CD4-positive, alpha-beta memory T cell (primary cell): Measurements from ENCODE around the gene ENPP1. TPM values are rescaled to one million over a fixed set of nuclear protein-coding genes. Genes with fewer than 3 reads are reported as not detected.
"Not testable (repeated sequence)": the region's sequence is repeated elsewhere in the genome, so short reads cannot be mapped to it uniquely, and the experiment has no call there.

Experiments
- CTCF ChIA-PET: fragments of 350-600 bp; sonication (Branson Sonifier 250); formaldehyde crosslinking; loops from one replicate; lab custom pipeline; 2021; ENCODE audit warnings: inconsistent platforms; ENCODE audit not compliant: partially characterized antibody; lab: Charles Lee
- POLR2A ChIA-PET: fragments of 350-600 bp; sonication (Branson Sonifier 250); formaldehyde crosslinking; loops from one replicate; lab custom pipeline; 2021; ENCODE audit not compliant: partially characterized antibody; lab: Charles Lee
- DNase-seq, 5 donors: peaks; one replicate each; pipeline versions ENCODE4 v3.0.0 to v3.0.0-alpha.2; 2020 to 2022; ENCODE audit warnings: mixed read lengths in 1 of 5
- H3K27ac ChIP-seq: one replicate; pipeline ENCODE4 v1.7.0; 2013; ENCODE audit warnings: low read depth, low read length
- H3K27me3 ChIP-seq: 2 replicates; pipeline ENCODE4 v1.7.0; 2013; ENCODE audit warnings: mild to moderate bottlenecking, low read length, moderate library complexity; ENCODE audit not compliant: insufficient read depth
- H3K36me3 ChIP-seq: 2 replicates; pipeline ENCODE4 v1.7.0; 2013; ENCODE audit warnings: mild to moderate bottlenecking, low read length, moderate library complexity; ENCODE audit not compliant: insufficient read depth
- H3K4me1 ChIP-seq: 2 replicates; pipeline ENCODE4 v1.7.0; 2013; ENCODE audit warnings: mild to moderate bottlenecking, low read length, moderate library complexity; ENCODE audit not compliant: insufficient read depth
- H3K4me3 ChIP-seq, 2 donors: one replicate each; pipeline ENCODE4 v1.7.0; 2013; ENCODE audit warnings: low read length in 2 of 2, mild to moderate bottlenecking in 1 of 2
- H3K9me3 ChIP-seq, 2 donors: one replicate each; pipeline ENCODE4 v1.7.0; 2013; ENCODE audit warnings: low read length in 2 of 2, control low read depth in 1 of 2; ENCODE audit not compliant: control insufficient read depth in 1 of 2
- H3K27ac Mint-ChIP-seq, 7 donors: one replicate each; pipeline ENCODE4 v1.8.0; 2020 to 2021; ENCODE audit warnings: mixed read lengths in 7 of 7, mild to moderate bottlenecking in 6 of 7, inconsistent platforms in 3 of 7, moderate library complexity in 3 of 7
- H3K27me3 Mint-ChIP-seq, 2 donors: one replicate each; pipeline ENCODE4 v1.8.0; 2020 to 2021; ENCODE audit warnings: mixed read lengths in 2 of 2
- H3K36me3 Mint-ChIP-seq, 2 donors: one replicate each; pipeline ENCODE4 v1.8.0; 2020 to 2021; ENCODE audit warnings: mixed read lengths in 2 of 2, inconsistent platforms in 1 of 2, mild to moderate bottlenecking in 1 of 2
- H3K4me1 Mint-ChIP-seq, 4 donors: one replicate each; pipeline ENCODE4 v1.8.0; 2020 to 2021; ENCODE audit warnings: mixed read lengths in 4 of 4, mild to moderate bottlenecking in 1 of 4
- H3K4me3 Mint-ChIP-seq, 8 donors: one replicate each; pipeline ENCODE4 v1.8.0; 2020 to 2021; ENCODE audit warnings: mixed read lengths in 8 of 8, mild to moderate bottlenecking in 7 of 8, moderate library complexity in 6 of 8, inconsistent platforms in 3 of 8
- H3K9me3 Mint-ChIP-seq, 8 donors: one replicate each; pipeline ENCODE4 v1.8.0; 2020 to 2021; ENCODE audit warnings: mixed read lengths in 8 of 8, mild to moderate bottlenecking in 5 of 8, inconsistent platforms in 3 of 8, moderate library complexity in 1 of 8
- intact Hi-C: fragments of 100-400 bp; cut with micrococcal nuclease; formaldehyde crosslinking; loops from one replicate; pipeline ENCODE4 v1.15.1; 2023
- polyA plus RNA-seq, 2 donors: library from polyadenylated mRNA; unstranded; fragments of 300-500 nt; fragmentation: Illumina TruSeq; gene quantifications; one replicate each; pipeline ENCODE4 v1.2.3, GENCODE V29; 2021
- total RNA-seq, 2 experiments: library from RNA; stranded (reverse); gene quantifications; one replicate each; pipeline ENCODE4 v1.2.3, GENCODE V29; 2021

ENPP1 gene
- total and polyA plus RNA-seq, 4 experiments from 2014 or later: 0.03 to 0.52 (median 0.11) TPM; not detected in 1

DNA sequence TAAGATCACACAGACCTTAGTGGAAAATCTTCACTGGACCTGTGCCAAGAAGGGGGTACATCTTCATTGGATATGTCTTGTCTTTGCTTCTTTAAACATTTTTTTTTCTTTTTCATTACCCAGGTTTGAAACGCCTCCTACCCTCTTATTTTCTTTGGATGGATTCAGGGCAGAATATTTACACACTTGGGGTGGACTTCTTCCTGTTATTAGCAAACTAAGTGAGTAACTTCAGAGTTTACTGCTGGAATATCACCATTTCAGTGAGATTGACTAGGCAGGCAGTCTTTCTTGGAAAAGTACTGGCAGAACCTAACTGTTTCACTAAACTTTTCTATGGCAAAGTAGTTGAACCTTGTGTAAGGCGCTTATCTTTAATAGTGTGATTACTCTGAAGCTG lies 47.0 kb downstream of the ENPP1 start:
- no peak for DNase-seq
- H3K4me1 ChIP-seq: no peaks in the 10 kb centered on the region
- Mint-ChIP-seq H3K4me1 (no peaks in the 10 kb centered on the region), H3K27me3 (peaks cover 0 to 2% of the 10 kb centered on the region in 2 donors), H3K36me3 (no peaks in the 10 kb centered on the region), H3K27ac (no peak overlapping the region), H3K4me3 (no peak overlapping the region), H3K9me3 (peaks cover 0 to 2% (median 0%) of the 10 kb centered on the region in 8 donors)
- intact Hi-C loops: no loop called here
- H3K4me3 ChIP-seq: no peak overlapping the region
- POLR2A ChIA-PET: no interaction called here
- H3K36me3 ChIP-seq: no peaks in the 10 kb centered on the region
- no peaks in the 10 kb centered on the region for H3K9me3 ChIP-seq
- H3K27ac ChIP-seq: no peak overlapping the region
- H3K27me3 ChIP-seq: no peaks in the 10 kb centered on the region
- CTCF ChIA-PET: no interaction called here

DNA sequence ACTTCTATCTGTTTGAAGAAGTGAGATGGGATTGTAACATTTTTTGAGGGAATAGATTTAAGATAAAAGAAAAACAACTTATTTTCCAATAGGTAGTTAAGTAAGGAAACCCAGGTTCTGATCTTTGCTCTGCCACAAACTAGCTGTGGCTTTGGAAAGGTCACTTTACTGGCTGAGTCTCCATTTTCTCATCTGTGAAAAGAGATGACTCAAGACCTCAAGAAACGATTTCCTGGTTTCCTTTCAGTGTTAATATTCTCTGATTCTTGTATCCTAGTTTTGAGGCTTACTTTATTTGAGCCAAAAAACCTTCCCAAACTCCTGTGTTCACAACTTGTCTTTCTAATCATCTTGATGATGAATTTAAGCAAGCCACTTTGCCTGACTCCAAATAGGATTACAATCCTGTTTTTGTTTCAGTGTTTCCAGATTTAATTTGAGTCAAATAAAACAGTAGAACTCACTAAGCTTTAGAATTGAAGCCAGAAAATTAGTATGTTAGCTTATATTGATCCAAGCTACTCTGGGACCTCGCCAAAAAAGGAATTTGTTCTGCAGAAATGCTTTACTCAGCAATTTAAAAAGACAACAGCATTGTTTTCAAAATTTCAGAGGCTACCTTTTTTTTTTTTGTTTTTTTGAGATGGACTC lies 51.1 kb downstream of the ENPP1 start:
- no peaks in the 10 kb centered on the region for H3K9me3 Mint-ChIP-seq
- H3K27ac ChIP-seq: no peak overlapping the region
- no peaks in the 10 kb centered on the region for H3K9me3 ChIP-seq
- ChIA-PET CTCF (no interaction called here), POLR2A (no interaction called here)
- no peaks in the 10 kb centered on the region for H3K4me1 ChIP-seq
- intact Hi-C loops: no loop called here
- no peaks in the 10 kb centered on the region for H3K36me3 ChIP-seq
- peaks cover 0 to 4% of the 10 kb centered on the region in 2 donors for H3K27me3 Mint-ChIP-seq
- no peaks in the 10 kb centered on the region for H3K4me1 Mint-ChIP-seq
- no peaks in the 10 kb centered on the region for H3K36me3 Mint-ChIP-seq
- no peaks in the 10 kb centered on the region for H3K27me3 ChIP-seq
- no peak for DNase-seq
- H3K4me3 ChIP-seq: no peak overlapping the region
- no peak overlapping the region for H3K4me3 Mint-ChIP-seq
- H3K27ac Mint-ChIP-seq: no peak overlapping the region

- intact Hi-C loops, H3K4me3 Mint-ChIP-seq, H3K9me3 Mint-ChIP-seq: not testable (repeated sequence)
Measured at GRCh38 chr6:131859658-131860057, 51.8 kb downstream of the ENPP1 start.

DNA sequence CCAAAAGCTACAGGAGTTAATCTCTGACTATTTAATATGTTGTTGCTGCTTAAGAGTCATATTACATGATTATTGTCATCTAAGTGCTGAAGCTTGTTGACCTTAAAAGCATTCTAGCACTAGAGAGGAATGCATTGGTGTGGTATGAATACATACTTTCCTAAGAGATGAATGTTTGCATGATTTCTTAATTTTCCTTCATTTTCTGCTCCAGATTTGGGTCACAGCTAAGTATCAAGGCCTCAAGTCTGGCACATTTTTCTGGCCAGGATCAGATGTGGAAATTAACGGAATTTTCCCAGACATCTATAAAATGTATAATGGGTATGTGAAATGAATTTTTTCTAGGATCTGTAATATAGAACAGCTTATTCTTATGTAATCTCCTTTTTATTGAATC lies 53.6 kb downstream of the ENPP1 start:
- Mint-ChIP-seq H3K27me3 (peaks cover 0 to 4% of the 10 kb centered on the region in 2 donors), H3K9me3 (no peaks in the 10 kb centered on the region), H3K4me3 (no peak overlapping the region), H3K36me3 (no peaks in the 10 kb centered on the region), H3K4me1 (no peaks in the 10 kb centered on the region), H3K27ac (no peak overlapping the region)
- H3K4me3 ChIP-seq: no peak overlapping the region
- H3K27ac ChIP-seq: no peak overlapping the region
- intact Hi-C loops: no loop called here
- H3K9me3 ChIP-seq: no peaks in the 10 kb centered on the region
- no peaks in the 10 kb centered on the region for H3K27me3 ChIP-seq
- DNase-seq: no peak
- H3K4me1 ChIP-seq: no peaks in the 10 kb centered on the region
- CTCF ChIA-PET: no interaction called here
- H3K36me3 ChIP-seq: no peaks in the 10 kb centered on the region
- POLR2A ChIA-PET: no interaction called here

More at GRCh38 chr6:131859658-131860057, 51.8 kb downstream of the ENPP1 start:
- H3K9me3 ChIP-seq, CTCF ChIA-PET, H3K36me3 Mint-ChIP-seq, POLR2A ChIA-PET, H3K4me1 ChIP-seq, H3K27ac ChIP-seq, H3K36me3 ChIP-seq, H3K4me1 Mint-ChIP-seq, H3K27me3 ChIP-seq, DNase-seq, H3K4me3 ChIP-seq, H3K27me3 Mint-ChIP-seq, H3K27ac Mint-ChIP-seq: not testable (repeated sequence)

- peaks cover 0 to 4% of the 10 kb centered on the region in 2 donors for H3K27me3 Mint-ChIP-seq
Measured at GRCh38 chr6:131862476-131862875, 54.7 kb downstream of the ENPP1 start.

DNA sequence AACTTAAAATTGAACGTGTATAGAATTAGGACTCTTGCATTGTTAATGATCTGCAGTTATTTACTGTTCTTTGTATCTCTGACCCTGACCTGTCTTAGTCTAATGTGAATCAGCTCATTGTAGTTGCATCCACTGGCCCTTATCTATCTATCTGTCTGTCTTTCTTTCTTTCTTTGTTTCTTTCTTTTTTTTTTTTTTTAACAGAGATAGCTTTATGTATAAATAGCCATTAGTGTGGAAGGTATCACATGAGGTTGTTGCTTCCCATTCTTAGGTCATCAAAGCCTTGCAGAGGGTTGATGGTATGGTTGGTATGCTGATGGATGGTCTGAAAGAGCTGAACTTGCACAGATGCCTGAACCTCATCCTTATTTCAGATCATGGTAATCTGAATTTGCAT lies 59.9 kb downstream of the ENPP1 start:
- Histone ChIP-seq H3K36me3 (no peaks in the 10 kb centered on the region), H3K27ac (no peak overlapping the region), H3K4me1 (no peaks in the 10 kb centered on the region), H3K27me3 (no peaks in the 10 kb centered on the region), H3K4me3 (no peak overlapping the region), H3K9me3 (no peaks in the 10 kb centered on the region)
- CTCF ChIA-PET: interaction anchor here (0.8 to 1.0 kb wide), 2 partner anchors 42 to 47 kb away, joined by 5 to 7 read pairs; no protein-coding TSS in a partner anchor
- POLR2A ChIA-PET: no interaction called here
- no peaks in the 10 kb centered on the region for H3K36me3 Mint-ChIP-seq
- no peaks in the 10 kb centered on the region for H3K9me3 Mint-ChIP-seq
- H3K27me3 Mint-ChIP-seq: peaks cover 0 to 3% of the 10 kb centered on the region in 2 donors
- no peak for DNase-seq
- intact Hi-C loops: no loop called here
- no peak overlapping the region for H3K27ac Mint-ChIP-seq
- H3K4me1 Mint-ChIP-seq: no peaks in the 10 kb centered on the region
- no peak overlapping the region for H3K4me3 Mint-ChIP-seq

More at GRCh38 chr6:131862476-131862875, 54.7 kb downstream of the ENPP1 start:
- Histone ChIP-seq H3K4me1 (no peaks in the 10 kb centered on the region), H3K36me3 (no peaks in the 10 kb centered on the region), H3K9me3 (no peaks in the 10 kb centered on the region), H3K27me3 (no peaks in the 10 kb centered on the region), H3K27ac (no peak overlapping the region), H3K4me3 (no peak overlapping the region)
- Mint-ChIP-seq H3K36me3 (no peaks in the 10 kb centered on the region), H3K27ac (no peak overlapping the region), H3K4me3 (no peak overlapping the region), H3K4me1 (no peaks in the 10 kb centered on the region), H3K9me3 (no peaks in the 10 kb centered on the region)
- ChIA-PET CTCF (no interaction called here), POLR2A (no interaction called here)
- intact Hi-C loops: no loop called here
- DNase-seq: no peak

- H3K9me3 Mint-ChIP-seq: no peaks in the 10 kb centered on the region
- Histone ChIP-seq H3K36me3 (no peaks in the 10 kb centered on the region), H3K27ac (no peak overlapping the region), H3K4me3 (no peak overlapping the region), H3K4me1 (no peaks in the 10 kb centered on the region), H3K9me3 (no peaks in the 10 kb centered on the region), H3K27me3 (no peaks in the 10 kb centered on the region)
- no peak for DNase-seq
- no peaks in the 10 kb centered on the region for H3K36me3 Mint-ChIP-seq
- POLR2A ChIA-PET: no interaction called here
- no peak overlapping the region for H3K4me3 Mint-ChIP-seq
- intact Hi-C loops: no loop called here
- H3K27ac Mint-ChIP-seq: no peak overlapping the region
- CTCF ChIA-PET: interaction anchor here (1.0 kb wide), 1 partner anchor 41 kb away, joined by 7 read pairs; no protein-coding TSS in a partner anchor
- H3K4me1 Mint-ChIP-seq: no peaks in the 10 kb centered on the region
- H3K27me3 Mint-ChIP-seq: peaks cover 0 to 3% of the 10 kb centered on the region in 2 donors
Measured at GRCh38 chr6:131868836-131869235, 61.0 kb downstream of the ENPP1 start.
